NT2/D1 (cell line): ENCODE data around the gene SLC7A6.

ENCODE experiments used
- DNase-seq: peaks from one replicate; pipeline ENCODE4 v3.0.0-alpha.2; 2011; ENCODE audit warnings: low read depth, low spot score
- H3K27me3 ChIP-seq: 2 replicates; pipeline ENCODE4 v1.6.0; 2011; ENCODE audit warnings: mild to moderate bottlenecking; ENCODE audit not compliant: insufficient read length, insufficient read depth
- H3K36me3 ChIP-seq: 2 replicates; pipeline ENCODE4 v1.6.1; 2011; ENCODE audit warnings: mild to moderate bottlenecking, low read length, mixed read lengths; ENCODE audit not compliant: insufficient read depth, insufficient read length
- H3K4me1 ChIP-seq: 2 replicates; pipeline ENCODE4 v1.5.1; 2011; ENCODE audit not compliant: insufficient read depth, insufficient read length
- H3K4me3 ChIP-seq: 2 replicates; pipeline ENCODE4 v1.5.1; 2011; ENCODE audit warnings: low read depth; ENCODE audit not compliant: insufficient read length
- H3K9ac ChIP-seq: 2 replicates; pipeline ENCODE4 v1.6.0; 2011; ENCODE audit warnings: low read depth; ENCODE audit not compliant: insufficient read length
- H3K9me3 ChIP-seq: 2 replicates; pipeline ENCODE4 v1.5.1; 2011; ENCODE audit warnings: mild to moderate bottlenecking, low read length; ENCODE audit not compliant: insufficient read depth
- SUZ12 ChIP-seq: IDR thresholded peaks from 2 replicates; pipeline ENCODE4 v1.6.1; 2011; ENCODE audit not compliant: insufficient read length, insufficient read depth; ENCODE audit errors: extremely low read depth
- YY1 ChIP-seq: IDR thresholded peaks from 2 replicates; pipeline ENCODE4 v1.6.1; 2011; ENCODE audit not compliant: insufficient read length, insufficient read depth
- ZNF274 ChIP-seq: IDR thresholded peaks from 2 replicates; pipeline ENCODE4 v1.6.1; 2011; ENCODE audit warnings: mild to moderate bottlenecking, low read depth, low read length

Gene SLC7A6

GRCh38 chr16:68272507-68273209, 8.3 kb downstream of the SLC7A6 start:
- H3K36me3 ChIP-seq = peaks cover 73% of the 10 kb centered on the region
- TF ChIP-seq YY1 (no peak), SUZ12 (no peak), ZNF274 (no peak)
- no peaks in the 10 kb centered on the region for H3K4me1 ChIP-seq
- no peaks in the 10 kb centered on the region for H3K27me3 ChIP-seq
- DNase-seq = no peak
- H3K9me3 ChIP-seq = no peaks in the 10 kb centered on the region
- H3K4me3 ChIP-seq = no peak overlapping the region
- H3K9ac ChIP-seq = no peak overlapping the region

DNA sequence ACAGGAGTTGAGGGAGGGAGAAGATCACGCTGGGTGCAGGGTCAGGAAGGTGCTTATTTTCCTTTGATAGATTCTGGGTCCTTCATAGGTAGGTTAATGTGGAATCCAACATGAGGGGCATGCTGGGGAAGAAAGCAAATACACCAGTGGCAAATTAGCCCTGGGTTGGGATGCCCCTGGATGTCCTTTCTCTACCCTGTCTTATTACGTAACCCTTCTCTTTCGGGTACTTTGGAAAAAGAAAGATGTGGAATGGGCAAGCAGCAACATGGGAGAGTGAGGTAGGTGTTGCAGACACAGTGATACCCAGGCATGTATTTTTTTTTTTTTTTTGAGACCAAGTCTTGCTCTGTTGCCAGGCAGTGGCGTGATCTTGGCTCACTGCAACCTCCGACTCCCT, 9.1 kb downstream of the SLC7A6 start:
- H3K4me1 ChIP-seq = no peaks in the 10 kb centered on the region
- H3K4me3 ChIP-seq = no peak overlapping the region
- no peaks in the 10 kb centered on the region for H3K9me3 ChIP-seq
- no peak overlapping the region for H3K9ac ChIP-seq
- DNase-seq = no peak
- H3K27me3 ChIP-seq = no peaks in the 10 kb centered on the region
- H3K36me3 ChIP-seq = peaks cover 68% of the 10 kb centered on the region
- no peak for TF ChIP-seq SUZ12
- TF ChIP-seq YY1 = no peak
- TF ChIP-seq ZNF274 = no peak

- DNase-seq = no peak
- no peak overlapping the region for H3K9ac ChIP-seq
- no peak overlapping the region for H3K4me3 ChIP-seq
- H3K9me3 ChIP-seq = no peaks in the 10 kb centered on the region
- peaks cover 69% of the 10 kb centered on the region for H3K36me3 ChIP-seq
- H3K27me3 ChIP-seq = no peaks in the 10 kb centered on the region
- TF ChIP-seq SUZ12 (no peak), YY1 (no peak), ZNF274 (no peak)
- H3K4me1 ChIP-seq = no peaks in the 10 kb centered on the region
These were observed 9.6 kb downstream of the SLC7A6 start for GRCh38 chr16:68273896-68274295.

- no peak for DNase-seq
- H3K4me1 ChIP-seq = no peaks in the 10 kb centered on the region
- H3K36me3 ChIP-seq = peaks cover 74% of the 10 kb centered on the region
- no peaks in the 10 kb centered on the region for H3K27me3 ChIP-seq
- no peak overlapping the region for H3K4me3 ChIP-seq
- TF ChIP-seq SUZ12 = no peak
- H3K9ac ChIP-seq = no peak overlapping the region
- H3K9me3 ChIP-seq = 0 out of 2 replicates have a peak, but pooled peaks cover 4% of the 10 kb centered on the region
These were observed 10.1 kb downstream of the SLC7A6 start for GRCh38 chr16:68274441-68274840.

GRCh38 chr16:68275611-68276191, 11.4 kb downstream of the SLC7A6 start:
- Histone ChIP-seq H3K36me3 (peaks cover 73% of the 10 kb centered on the region), H3K4me1 (no peaks in the 10 kb centered on the region), H3K9ac (no peak overlapping the region), H3K4me3 (no peak overlapping the region), H3K9me3 (0 out of 2 replicates have a peak, but pooled peaks cover 4% of the 10 kb centered on the region), H3K27me3 (no peaks in the 10 kb centered on the region)
- TF ChIP-seq YY1 (no peak), ZNF274 (no peak), SUZ12 (no peak)
- DNase-seq = no peak

- H3K4me3 ChIP-seq = no peak overlapping the region
- peaks cover 73% of the 10 kb centered on the region for H3K36me3 ChIP-seq
- H3K9ac ChIP-seq = no peak overlapping the region
- no peaks in the 10 kb centered on the region for H3K4me1 ChIP-seq
- no peaks in the 10 kb centered on the region for H3K27me3 ChIP-seq
- 0 out of 2 replicates have a peak, but pooled peaks cover 4% of the 10 kb centered on the region for H3K9me3 ChIP-seq
- no peak for DNase-seq
- TF ChIP-seq YY1 (no peak), SUZ12 (no peak), ZNF274 (no peak)
These were observed 11.9 kb downstream of the SLC7A6 start for GRCh38 chr16:68276223-68276622.

- DNase-seq = no peak
- Histone ChIP-seq H3K27me3 (no peaks in the 10 kb centered on the region), H3K9me3 (0 out of 2 replicates have a peak, but pooled peaks cover 4% of the 10 kb centered on the region), H3K4me1 (no peaks in the 10 kb centered on the region), H3K4me3 (no peak overlapping the region), H3K36me3 (peaks cover 74% of the 10 kb centered on the region), H3K9ac (no peak overlapping the region)
- TF ChIP-seq YY1 (no peak), ZNF274 (no peak), SUZ12 (no peak)
These were observed 15.6 kb downstream of the SLC7A6 start for GRCh38 chr16:68279726-68280558.
